HG03457 (cell line): ENCODE results near the gene OLFM4.
"Not testable (repeated sequence)": the region's sequence is repeated elsewhere in the genome, so short reads cannot be mapped to it uniquely, and the experiment has no call there.

ENCODE experiments used
- ATAC-seq: cut with Tn5 transposase; IDR thresholded peaks from one replicate; pipeline ENCODE4 v1.9.1; 2021; ENCODE audit warnings: moderate number of reproducible peaks; ENCODE audit not compliant: unreplicated experiment

OLFM4 gene

GRCh38 chr13:53028637-53029203 is at the start of gene OLFM4:
OLFM4 (plus strand) TSS chr13:53028813; CDS start chr13:53028837, 24 bp downstream.
- ATAC-seq = no peak

DNA sequence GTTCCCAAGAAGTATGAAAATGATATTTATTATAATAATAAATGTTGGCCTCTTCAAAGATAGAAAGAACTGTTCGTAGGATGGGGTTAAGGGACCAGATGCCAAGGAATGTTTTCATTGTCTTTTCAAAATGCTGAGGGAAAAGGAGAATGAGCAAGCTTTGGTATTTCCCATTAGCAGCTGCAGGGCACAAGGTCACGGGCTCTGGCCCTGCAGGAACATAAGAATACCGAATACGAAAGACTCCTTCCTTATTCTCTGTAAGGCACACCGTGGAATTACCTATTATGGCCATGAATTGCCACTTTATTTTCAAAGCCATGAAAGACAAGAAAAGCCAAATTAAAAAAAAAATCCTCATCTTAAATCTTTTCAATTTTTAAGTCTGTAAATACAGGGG is 49.6 kb upstream of the OLFM4 start:
- ATAC-seq = no peak

DNA sequence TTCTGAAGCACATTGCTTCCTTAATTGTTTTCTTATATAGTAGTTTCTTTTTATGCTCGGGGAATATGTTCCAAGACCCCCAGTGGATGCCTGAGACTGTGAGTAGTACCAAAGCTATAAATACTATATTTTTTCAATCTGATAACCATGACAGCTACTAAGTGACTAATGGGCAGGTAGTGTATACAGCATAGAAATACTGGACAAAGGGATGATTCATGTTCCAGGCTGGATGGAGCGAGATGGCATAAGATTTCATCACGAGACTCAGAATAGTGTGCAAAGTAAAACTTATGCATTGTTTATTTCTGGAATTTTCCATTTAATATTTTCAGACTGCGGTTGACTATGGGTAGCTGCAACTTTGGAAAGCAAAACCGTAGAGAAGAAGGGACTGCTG is 47.9 kb upstream of the OLFM4 start:
- no peak for ATAC-seq

- no peak for ATAC-seq
These were observed 44.8 kb upstream of the OLFM4 start for GRCh38 chr13:52983836-52984235.

DNA sequence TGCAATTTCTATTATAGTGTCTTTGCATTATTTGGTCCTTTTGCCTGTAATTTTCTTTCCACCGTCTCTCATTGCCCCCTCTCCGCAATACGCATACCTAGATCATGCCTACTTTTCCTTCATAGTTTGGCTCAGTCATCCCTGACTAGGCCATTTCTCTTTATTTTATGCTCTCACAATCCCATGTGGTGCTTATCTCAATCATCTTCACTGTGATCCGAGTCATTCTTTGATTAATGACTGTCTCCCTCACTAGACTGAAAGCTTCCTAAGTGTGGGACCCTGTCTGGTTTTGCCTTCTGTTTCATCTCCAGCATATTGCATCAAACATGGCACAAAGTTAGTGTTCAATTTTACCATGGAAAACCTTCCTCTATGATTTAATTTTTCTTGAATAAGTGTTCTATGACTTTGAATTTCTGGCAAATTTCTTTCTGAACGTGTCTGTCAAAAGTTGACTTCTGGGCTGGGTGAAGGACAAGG is 43.7 kb upstream of the OLFM4 start:
- no peak for ATAC-seq

GRCh38 chr13:52991344-52992020 is 37.1 kb upstream of the OLFM4 start:
- ATAC-seq = no peak

- no peak for ATAC-seq
These were observed 36.5 kb upstream of the OLFM4 start for GRCh38 chr13:52992110-52992509.

DNA sequence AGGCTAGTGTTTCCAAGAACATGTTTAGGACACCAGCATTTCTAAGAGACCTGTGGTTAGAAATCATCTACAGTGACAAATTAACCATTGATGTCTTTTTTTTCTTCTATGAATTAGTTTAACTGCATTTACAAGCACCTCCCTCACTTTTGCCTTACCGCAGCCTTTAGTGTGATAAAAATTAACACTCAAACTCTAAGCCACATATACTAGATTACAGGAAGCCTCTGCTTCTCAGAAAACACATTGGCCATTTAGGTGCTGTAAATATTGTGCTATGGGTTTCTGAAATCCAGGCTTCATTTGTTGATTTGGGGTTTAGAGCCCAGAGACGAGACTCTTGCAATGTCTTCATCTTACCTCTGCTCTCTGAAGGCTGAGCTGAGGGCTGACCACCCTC is 34.6 kb upstream of the OLFM4 start:
- no peak for ATAC-seq

DNA sequence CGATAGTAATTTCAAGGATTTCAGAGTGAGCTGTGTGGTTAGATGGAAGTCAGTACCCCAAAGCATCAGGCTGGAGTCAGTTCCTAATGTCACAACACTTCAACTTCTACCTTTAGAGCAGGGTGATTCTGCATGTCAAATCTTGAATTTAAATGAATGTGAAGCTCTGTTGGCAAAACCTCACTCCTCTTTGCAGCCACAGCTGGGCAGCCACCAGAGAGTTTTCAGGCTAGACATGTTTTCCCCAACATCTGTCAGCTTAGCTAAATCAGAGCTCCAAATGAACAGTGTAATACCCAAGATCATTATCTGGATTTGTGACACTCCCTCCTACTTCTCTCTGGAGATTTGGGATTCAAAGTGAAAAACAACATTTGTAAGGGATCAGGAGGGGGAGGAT is 33.7 kb upstream of the OLFM4 start:
- no peak for ATAC-seq

GRCh38 chr13:52995946-52996345 is 32.7 kb upstream of the OLFM4 start:
- ATAC-seq = no peak

- no peak for ATAC-seq
These were observed 30.4 kb upstream of the OLFM4 start for GRCh38 chr13:52997951-52998876.

GRCh38 chr13:52999093-52999696 is 29.4 kb upstream of the OLFM4 start:
- ATAC-seq = no peak

GRCh38 chr13:53001444-53002225 is 27.0 kb upstream of the OLFM4 start:
- no peak for ATAC-seq

- ATAC-seq = no peak
These were observed 24.0 kb upstream of the OLFM4 start for GRCh38 chr13:53004573-53004972.

DNA sequence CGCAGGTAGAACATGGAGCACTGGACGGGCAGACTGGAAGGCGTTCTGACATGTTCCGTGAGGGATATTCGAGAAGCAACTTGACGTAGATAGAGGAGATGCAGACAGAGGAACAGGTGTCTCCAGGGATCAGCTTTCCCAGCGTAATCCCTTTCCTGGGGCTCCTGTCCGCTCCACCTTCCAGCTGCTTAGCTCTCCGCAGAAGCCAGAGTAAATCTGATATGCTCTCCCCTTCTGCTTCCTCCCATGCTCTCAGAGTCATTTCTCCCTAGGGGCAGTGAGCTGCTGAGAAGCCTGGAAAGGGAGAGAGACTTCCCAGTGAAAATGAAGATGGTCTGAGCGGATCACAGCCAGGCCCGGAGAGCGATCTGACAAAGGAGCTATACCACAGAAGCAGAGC is 23.0 kb upstream of the OLFM4 start:
- no peak for ATAC-seq

DNA sequence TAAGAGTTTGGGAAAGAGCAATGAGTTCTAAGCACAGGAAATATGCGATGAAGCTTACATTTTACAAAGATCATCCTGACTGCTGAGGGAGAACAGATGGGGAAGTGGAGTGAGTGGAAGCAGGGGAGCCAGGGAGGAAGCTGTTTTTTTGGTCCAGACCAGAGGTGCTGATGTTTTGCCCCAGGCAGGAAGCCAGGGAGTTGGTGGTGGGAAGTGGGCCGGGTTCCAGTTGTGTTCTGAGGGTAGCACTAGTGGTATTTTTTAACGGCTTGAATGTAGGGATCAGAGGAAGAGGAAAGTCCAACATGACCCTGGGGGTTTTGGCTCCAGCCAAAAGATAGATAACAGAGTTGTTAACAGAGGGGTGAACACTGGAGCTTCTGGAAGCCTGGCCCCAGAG is 20.7 kb upstream of the OLFM4 start:
- no peak for ATAC-seq

DNA sequence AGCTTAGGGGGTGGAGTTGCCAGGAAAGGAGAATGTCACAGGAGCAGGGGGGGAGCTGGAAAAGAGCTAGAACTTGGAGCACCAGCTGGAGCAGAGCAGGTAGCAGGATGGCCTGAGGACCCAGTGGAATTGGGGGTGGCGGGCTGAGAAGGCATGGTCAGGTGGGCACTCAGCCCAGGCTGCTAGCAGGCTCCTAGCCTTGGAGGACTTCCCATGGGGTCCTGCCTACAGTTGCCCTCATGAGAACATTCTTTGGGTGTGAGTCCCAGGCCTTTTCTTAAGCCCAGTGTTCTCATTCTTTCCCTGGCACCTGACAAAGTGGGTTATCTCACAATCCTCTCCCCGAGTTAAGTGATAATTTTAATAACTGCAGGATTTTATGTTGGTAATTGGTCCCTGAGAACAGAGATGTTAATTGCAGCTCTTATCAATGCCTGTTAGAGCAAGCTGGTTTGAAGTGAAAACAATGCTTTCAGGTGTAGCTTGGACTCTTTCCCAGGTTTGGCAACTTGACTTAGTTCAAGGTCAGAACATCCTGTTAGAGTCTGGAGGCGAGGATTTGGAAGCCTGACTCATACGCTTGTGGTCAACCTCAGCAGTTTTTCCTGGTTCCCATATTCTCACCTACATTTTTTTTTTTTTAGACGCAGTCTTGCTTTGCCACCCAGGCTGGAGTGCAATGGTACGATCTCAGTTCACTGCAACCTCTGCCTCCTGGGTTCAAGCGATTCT is 18.1 kb upstream of the OLFM4 start:
- no peak for ATAC-seq

GRCh38 chr13:53012707-53013106 is 15.9 kb upstream of the OLFM4 start:
- no peak for ATAC-seq

GRCh38 chr13:53013113-53013512 is 15.5 kb upstream of the OLFM4 start:
- no peak for ATAC-seq

- ATAC-seq = not testable (repeated sequence)
These were observed 14.6 kb upstream of the OLFM4 start for GRCh38 chr13:53014018-53014417.
